Common myeloid progenitor, CD34-positive (primary cell): ENCODE measurements around the gene PRM3.

ENCODE experiments used
- CTCF ChIA-PET: fragments of 350-600 bp; sonication (Branson Sonifier 250); formaldehyde crosslinking; loops from one replicate; lab custom pipeline; 2021; ENCODE audit warnings: antibody characterized with exemption; lab: Charles Lee
- POLR2A ChIA-PET: fragments of 350-600 bp; sonication (Branson Sonifier 250); formaldehyde crosslinking; loops from one replicate; lab custom pipeline; 2021; ENCODE audit warnings: antibody characterized with exemption; lab: Charles Lee
- DNase-seq, 3 donors: peaks; one replicate each; pipeline versions ENCODE4 v3.0.0 to v3.0.0-alpha.2; 2013
- H3K27ac ChIP-seq, 2 experiments: 1 replicate in 1 of 2; 2 replicates in 1 of 2; pipeline ENCODE4 v1.7.0; 2013; ENCODE audit warnings: inconsistent platforms in 2 of 2, low read length in 2 of 2, mild to moderate bottlenecking in 2 of 2, low read depth in 1 of 2, moderate library complexity in 1 of 2; ENCODE audit not compliant: severe bottlenecking in 2 of 2, insufficient read depth in 1 of 2, poor library complexity in 1 of 2
- H3K27me3 ChIP-seq, 5 experiments: replicated peaks in 2 of 5; 1 replicate in 3 of 5; 2 replicates in 2 of 5; pipeline versions ENCODE4 v1.6.1 to v1.7.0; 2013; ENCODE audit warnings: low read length in 4 of 5, mild to moderate bottlenecking in 2 of 5, moderate library complexity in 2 of 5, inconsistent platforms in 1 of 5; ENCODE audit not compliant: insufficient read depth in 5 of 5, control insufficient read depth in 4 of 5
- H3K36me3 ChIP-seq, 4 experiments: 1 replicate in 2 of 4; 2 replicates in 2 of 4; pipeline versions ENCODE4 v1.6.1 to v1.7.0; 2013; ENCODE audit warnings: low read length in 3 of 4, control low read depth in 1 of 4, mild to moderate bottlenecking in 1 of 4; ENCODE audit not compliant: control insufficient read depth in 4 of 4, insufficient read depth in 4 of 4
- H3K4me1 ChIP-seq, 4 experiments: 1 replicate in 3 of 4; 2 replicates in 1 of 4; pipeline versions ENCODE4 v1.6.1 to v1.7.1; 2013; ENCODE audit warnings: low read length in 3 of 4, mild to moderate bottlenecking in 3 of 4, control low read depth in 1 of 4, inconsistent platforms in 1 of 4, moderate library complexity in 1 of 4; ENCODE audit not compliant: control insufficient read depth in 4 of 4, insufficient read depth in 4 of 4; ENCODE audit errors: control extremely low read depth in 1 of 4
- H3K4me3 ChIP-seq, 7 experiments: 1 replicate in 4 of 7; 2 replicates in 3 of 7; pipeline versions ENCODE4 v1.5.1 to v1.7.0; 2013; ENCODE audit warnings: mild to moderate bottlenecking in 7 of 7, low read length in 6 of 7, moderate library complexity in 6 of 7, inconsistent platforms in 2 of 7, low read depth in 2 of 7, control low read depth in 1 of 7; ENCODE audit not compliant: insufficient read depth in 4 of 7, control insufficient read depth in 1 of 7; ENCODE audit errors: extremely low read depth in 1 of 7
- H3K9me3 ChIP-seq, 5 experiments: 1 replicate in 4 of 5; 2 replicates in 1 of 5; pipeline versions ENCODE4 v1.6.1 to v1.7.1; 2013; ENCODE audit warnings: low read length in 4 of 5, mild to moderate bottlenecking in 2 of 5, inconsistent platforms in 1 of 5, low read depth in 1 of 5, moderate library complexity in 1 of 5; ENCODE audit not compliant: control insufficient read depth in 4 of 5, insufficient read depth in 2 of 5; ENCODE audit errors: control extremely low read depth in 1 of 5
- WGBS: methylation state at CpG from one replicate; pipeline ENCODE4 v1.1.5; 2013; ENCODE audit not compliant: insufficient coverage; 5-methylcytosine and 5-hydroxymethylcytosine counted together

Gene PRM3

DNA sequence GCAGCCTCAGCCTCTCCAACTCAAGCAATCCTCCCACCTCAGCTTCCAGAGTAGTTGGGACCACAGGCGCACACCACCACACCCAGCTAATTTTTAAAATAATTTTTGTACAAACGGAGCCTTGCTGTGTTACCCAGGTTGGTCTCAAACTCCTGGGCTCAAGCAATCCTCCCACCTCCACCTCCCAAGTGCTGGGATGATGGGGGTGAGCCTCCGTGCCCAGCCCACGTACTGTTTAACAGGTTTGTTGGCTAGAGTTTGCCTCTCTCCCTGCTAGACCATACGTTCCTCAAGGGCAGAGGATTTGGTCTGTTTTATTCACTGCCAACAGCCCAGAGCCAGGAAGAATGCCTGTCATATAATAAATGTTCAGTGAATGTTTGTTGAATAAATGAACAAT is 44.0 kb downstream of the PRM3 start:
- peaks cover 0 to 70% (median 45%) of the 10 kb centered on the region in 4 experiments for H3K4me1 ChIP-seq
- no peaks in the 10 kb centered on the region for H3K36me3 ChIP-seq
- 95% methylated on average over 3 of the region's 5 CpGs for WGBS
- H3K27me3 ChIP-seq = no peaks in the 10 kb centered on the region
- no peak overlapping the region for H3K27ac ChIP-seq
- H3K4me3 ChIP-seq = no peak overlapping the region
- POLR2A ChIA-PET = no interaction called here
- H3K9me3 ChIP-seq = no peaks in the 10 kb centered on the region
- CTCF ChIA-PET = interaction anchor here (1.1 to 1.3 kb wide), 2 partner anchors 24 to 26 kb away, joined by 3 to 4 read pairs; partner anchors contain the start of gene SOCS1
- DNase-seq = no peak

DNA sequence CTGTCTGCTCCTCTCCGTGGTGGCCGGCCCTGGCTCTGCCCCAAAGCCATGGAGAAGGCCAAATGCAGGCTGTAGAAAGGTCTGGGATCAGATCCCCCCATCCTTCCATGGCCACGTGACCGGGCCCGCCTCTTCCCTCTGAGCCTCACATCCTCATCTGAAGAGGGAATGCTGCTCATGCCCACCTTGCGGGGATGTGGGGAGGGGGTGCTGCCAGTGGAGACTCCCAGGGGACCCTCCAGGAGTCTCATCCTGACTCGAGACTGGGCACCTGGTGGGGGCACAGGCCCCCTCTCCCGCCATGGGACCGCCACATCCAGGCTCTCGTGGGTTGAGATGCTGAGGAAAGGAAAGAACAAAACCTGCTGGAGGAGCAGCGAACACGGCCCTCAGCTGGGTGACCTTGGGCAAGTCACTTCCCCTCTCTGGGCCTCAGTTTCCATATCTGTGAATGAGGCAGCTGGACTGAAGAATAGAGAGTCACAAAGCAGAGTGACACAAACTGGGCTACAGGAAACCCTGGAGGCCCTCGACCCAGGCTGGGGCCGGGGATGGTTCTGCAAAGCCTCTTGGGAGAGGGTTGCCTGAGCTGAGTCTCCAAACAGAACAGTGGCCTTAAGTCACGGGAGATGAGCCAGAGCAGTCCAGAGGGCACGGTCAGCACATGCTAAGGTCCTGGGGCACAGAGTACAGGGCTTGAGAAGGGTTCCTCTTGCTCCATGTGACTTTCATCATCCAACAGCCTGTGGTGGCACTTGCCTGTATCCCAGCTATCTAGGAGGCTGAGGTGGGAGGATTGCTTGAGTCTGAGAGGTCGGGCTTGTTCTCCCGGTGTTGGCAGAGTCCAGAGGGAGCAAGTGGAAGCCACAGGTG is 47.5 kb downstream of the PRM3 start:
- H3K4me3 ChIP-seq = peak overlapping the region in 1 of 7 experiments; percentile 48
- H3K27ac ChIP-seq = no peak overlapping the region
- ChIA-PET POLR2A (interaction anchor here (1.1 kb wide), 1 partner anchor 30 kb away, joined by 3 read pairs; the partner anchor contains the start of gene SOCS1), CTCF (interaction anchor here (0.6 to 1.2 kb wide), 3 partner anchors 10 to 246 kb away, joined by 3 read pairs; no protein-coding TSS in a partner anchor)
- WGBS = 77% methylated on average over 15 of the region's 18 CpGs
- no peaks in the 10 kb centered on the region for H3K36me3 ChIP-seq
- no peaks in the 10 kb centered on the region for H3K9me3 ChIP-seq
- no peak for DNase-seq
- peaks cover 0 to 52% (median 28%) of the 10 kb centered on the region in 4 experiments for H3K4me1 ChIP-seq
- H3K27me3 ChIP-seq = no peaks in the 10 kb centered on the region

DNA sequence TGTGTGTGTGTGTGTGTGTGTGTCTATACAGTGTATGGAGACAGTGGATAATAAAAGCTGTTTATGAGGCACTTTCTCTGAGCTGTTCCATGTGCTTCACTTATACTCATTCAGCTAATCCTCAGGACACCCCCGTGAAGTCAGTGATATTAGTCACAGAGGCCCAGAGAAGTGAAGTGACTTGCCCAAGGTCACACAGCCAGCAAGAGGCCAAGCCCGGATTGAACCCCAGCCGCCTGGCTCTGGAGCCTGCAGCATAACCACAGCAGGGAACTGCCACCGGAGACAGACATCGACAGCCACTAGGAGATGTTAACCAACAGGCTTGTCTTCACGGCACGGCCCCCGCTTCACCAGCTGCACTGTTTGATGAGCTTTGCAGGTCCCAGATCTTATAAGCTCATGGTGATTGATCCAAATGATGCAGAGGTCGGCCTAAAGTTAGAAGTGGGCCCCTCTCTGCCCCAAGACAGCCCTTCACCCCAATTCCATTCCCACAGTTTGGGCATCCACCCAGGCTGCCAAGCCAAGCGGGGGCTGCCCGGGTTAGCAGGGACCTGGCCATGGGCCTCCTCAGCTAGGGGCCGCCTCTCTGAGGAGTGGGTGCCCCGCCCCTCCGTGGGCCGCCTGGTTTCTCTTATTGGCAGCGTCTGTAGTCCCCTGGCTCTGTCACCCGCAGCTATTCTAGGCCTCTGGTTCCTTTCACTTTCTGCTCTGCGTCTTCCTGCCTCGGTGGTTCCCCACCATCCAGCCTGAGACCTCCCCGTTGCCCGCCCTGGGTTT is 48.3 kb downstream of the PRM3 start:
- H3K27ac ChIP-seq = peak overlapping the region in 1 of 2 experiments; percentile 32
- POLR2A ChIA-PET = interaction anchor here (1.1 kb wide), 1 partner anchor 31 kb away, joined by 3 read pairs; the partner anchor contains the start of gene SOCS1
- H3K27me3 ChIP-seq = no peaks in the 10 kb centered on the region
- H3K9me3 ChIP-seq = no peaks in the 10 kb centered on the region
- CTCF ChIA-PET = interaction anchor here (0.9 to 1.7 kb wide), 8 partner anchors 10 to 44 kb away, joined by 3 to 4 read pairs (median 3); partner anchors contain the start of gene SOCS1
- peak overlapping the region in 1 of 7 experiments; percentile 48 for H3K4me3 ChIP-seq
- peak in 2 of 3 donors; percentile 76 to 88 for DNase-seq
- H3K4me1 ChIP-seq = peaks cover 0 to 49% (median 26%) of the 10 kb centered on the region in 4 experiments
- no peaks in the 10 kb centered on the region for H3K36me3 ChIP-seq
- WGBS = 31% methylated on average over 19 of the region's 21 CpGs

DNA sequence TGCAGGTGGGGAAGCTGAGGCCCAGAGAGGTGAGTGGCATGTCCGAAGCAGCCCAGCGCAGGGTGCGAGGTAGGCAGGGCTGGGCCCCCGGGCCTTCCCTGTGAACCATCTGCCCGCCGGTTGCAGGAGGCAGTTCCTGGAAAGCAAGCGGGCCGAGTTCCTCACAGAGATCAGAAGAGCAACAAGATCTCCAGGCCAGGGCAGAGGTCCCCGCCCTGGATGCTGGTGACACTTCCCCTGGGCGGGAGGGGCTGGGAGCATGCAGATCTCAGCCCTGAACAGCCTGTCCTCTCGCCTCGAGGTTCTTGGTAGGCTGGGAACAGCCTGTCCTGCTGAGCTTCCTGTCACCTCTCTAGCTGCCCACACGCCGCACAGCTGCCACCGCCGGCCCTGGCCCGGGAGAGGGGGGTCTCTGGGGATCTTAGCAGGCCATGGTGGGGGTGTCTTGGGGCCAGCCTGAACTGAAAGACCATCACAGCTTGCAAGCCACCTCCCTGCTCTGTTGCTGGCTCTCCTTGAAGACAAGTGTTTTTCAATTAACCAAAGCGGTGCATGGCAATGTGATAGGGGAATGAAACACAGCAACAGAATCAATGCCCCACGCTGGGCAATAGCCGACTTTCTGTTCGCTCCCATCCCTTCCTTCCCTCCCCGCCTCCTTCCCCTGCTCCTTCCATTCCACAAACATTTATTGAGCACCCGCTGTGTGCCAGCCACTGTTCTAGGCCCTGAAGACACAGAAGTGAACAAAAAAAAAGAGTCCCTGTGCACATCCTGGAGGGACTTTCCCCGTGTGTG is 49.1 kb downstream of the PRM3 start:
- peak; percentile 58 to 86 (median 82) for DNase-seq
- Histone ChIP-seq H3K36me3 (no peaks in the 10 kb centered on the region), H3K27ac (peak overlapping the region in 1 of 2 experiments; percentile 32), H3K27me3 (no peaks in the 10 kb centered on the region), H3K4me3 (peak overlapping the region in 3 of 7 experiments; percentile 4 to 38 (median 19)), H3K9me3 (no peaks in the 10 kb centered on the region), H3K4me1 (peaks cover 0 to 46% (median 24%) of the 10 kb centered on the region in 4 experiments)
- CTCF ChIA-PET = interaction anchor here (0.9 to 1.7 kb wide), 8 partner anchors 9 to 32 kb away, joined by 3 to 4 read pairs (median 4); partner anchors contain the start of gene SOCS1
- 10% methylated on average over 11 of the region's 24 CpGs for WGBS
- POLR2A ChIA-PET = interaction anchor here (1.1 kb wide), 2 partner anchors 8 to 31 kb away, joined by 3 read pairs; partner anchors contain the start of gene SOCS1
